Endodermal cell (in vitro differentiated cells): ENCODE data around the gene P3H1. TPM values are rescaled to one million over a fixed set of nuclear protein-coding genes. Genes with fewer than 3 reads are reported as not detected.

Source experiments
- DNase-seq: peaks from one replicate; pipeline ENCODE4 v3.0.0-alpha.2; 2017
- H3K27ac ChIP-seq: 2 replicates; pipeline ENCODE4 v1.5.1; 2013; ENCODE audit warnings: mild to moderate bottlenecking, low read depth, low read length, moderate library complexity
- H3K27me3 ChIP-seq: 2 replicates; pipeline ENCODE4 v1.6.1; 2013; ENCODE audit warnings: mild to moderate bottlenecking, low read length, moderate library complexity; ENCODE audit not compliant: insufficient read depth, control insufficient read depth, poor library complexity, severe bottlenecking
- H3K36me3 ChIP-seq: 2 replicates; pipeline ENCODE4 v1.7.0; 2013; ENCODE audit warnings: mild to moderate bottlenecking, low read length, moderate library complexity; ENCODE audit not compliant: control insufficient read depth, insufficient read depth
- H3K4me1 ChIP-seq: one replicate; pipeline ENCODE4 v1.7.0; 2013; ENCODE audit warnings: low read length; ENCODE audit not compliant: control insufficient read depth, insufficient read depth
- H3K4me3 ChIP-seq: 2 replicates; pipeline ENCODE4 v1.5.1; 2013; ENCODE audit warnings: mild to moderate bottlenecking, low read length, moderate library complexity
- H3K9ac ChIP-seq: 2 replicates; pipeline ENCODE4 v1.6.1; 2013; ENCODE audit warnings: mild to moderate bottlenecking, low read length, moderate library complexity; ENCODE audit not compliant: poor library complexity, severe bottlenecking; ENCODE audit errors: extremely low read depth
- H3K9me3 ChIP-seq: 2 replicates; pipeline ENCODE4 v1.6.1; 2013; ENCODE audit warnings: mild to moderate bottlenecking, low read length, moderate library complexity; ENCODE audit not compliant: control insufficient read depth
- H3K27ac Mint-ChIP-seq: 2 replicates; pipeline ENCODE4 v1.8.0; 2020; ENCODE audit warnings: mixed read lengths
- H3K27me3 Mint-ChIP-seq: 2 replicates; pipeline ENCODE4 v1.8.0; 2021; ENCODE audit warnings: mild to moderate bottlenecking, mixed read lengths; ENCODE audit not compliant: insufficient read depth
- H3K36me3 Mint-ChIP-seq: 2 replicates; pipeline ENCODE4 v1.8.0; 2020; ENCODE audit warnings: low read depth, mixed read lengths
- H3K4me1 Mint-ChIP-seq: 2 replicates; pipeline ENCODE4 v1.8.0; 2020; ENCODE audit warnings: mixed read lengths
- H3K4me3 Mint-ChIP-seq: 2 replicates; pipeline ENCODE4 v1.8.0; 2020; ENCODE audit warnings: mild to moderate bottlenecking, moderate library complexity, mixed read lengths
- H3K9me3 Mint-ChIP-seq: 2 replicates; pipeline ENCODE4 v1.8.0; 2020; ENCODE audit warnings: mild to moderate bottlenecking, mixed read lengths
- CTCF ChIP-seq: fragments of 200-600 bp; sonication (generic); conservative IDR thresholded peaks from 2 replicates; pipeline ENCODE4 v1.5.0; 2021; ENCODE audit warnings: antibody characterized with exemption, mild to moderate bottlenecking
- WGBS, 2 experiments: methylation state at CpG; one replicate each; pipeline versions ENCODE4 v1.1.5 to v1.1.7; 2013; ENCODE audit warnings: missing lambda C conversion rate in 2 of 2, mixed read lengths in 1 of 2; ENCODE audit not compliant: insufficient coverage in 1 of 2, insufficient read length in 1 of 2; 5-methylcytosine and 5-hydroxymethylcytosine counted together
- total RNA-seq, 2 donors: library from RNA; stranded (reverse); fragmentation: NEBNext Ultra II Directional in 1 of 2; extraction: Animal tissue kit (Norgen Biotek cat#: 25700) in 1 of 2; gene quantifications; 2 replicates in 1 of 2; 3 replicates in 1 of 2; pipeline ENCODE4 v1.2.1, GENCODE V29; 2021

P3H1 gene
- total RNA-seq, 2 donors from 2014 or later: 51.7 to 68.3 TPM

- 90 to 92% methylated on average over 6 to 10 of the region's 10 CpGs for WGBS, 2 experiments
- no peaks in the 10 kb centered on the region for H3K36me3 ChIP-seq
- no peak for TF ChIP-seq CTCF
- Mint-ChIP-seq H3K27me3 (no peaks in the 10 kb centered on the region), H3K4me1 (peaks cover 19% of the 10 kb centered on the region), H3K36me3 (peaks cover 6% of the 10 kb centered on the region), H3K27ac (peak overlapping the region; percentile 52), H3K9me3 (no peaks in the 10 kb centered on the region), H3K4me3 (no peak overlapping the region)
- H3K4me3 ChIP-seq: no peak overlapping the region
- no peak overlapping the region for H3K9ac ChIP-seq
- DNase-seq: peak; percentile 37
- H3K27me3 ChIP-seq: no peaks in the 10 kb centered on the region
- H3K9me3 ChIP-seq: no peaks in the 10 kb centered on the region
- no peak overlapping the region for H3K27ac ChIP-seq
- H3K4me1 ChIP-seq: no peaks in the 10 kb centered on the region
These were observed 34.6 kb downstream of the P3H1 start for GRCh38 chr1:42732126-42732680.

GRCh38 chr1:42731585-42731984 lies 35.2 kb downstream of the P3H1 start:
- Histone ChIP-seq H3K36me3 (no peaks in the 10 kb centered on the region), H3K4me1 (no peaks in the 10 kb centered on the region), H3K9ac (no peak overlapping the region), H3K27ac (no peak overlapping the region), H3K9me3 (no peaks in the 10 kb centered on the region), H3K27me3 (no peaks in the 10 kb centered on the region), H3K4me3 (no peak overlapping the region)
- Mint-ChIP-seq H3K27ac (peak overlapping the region; percentile 52), H3K4me1 (peaks cover 19% of the 10 kb centered on the region), H3K36me3 (peaks cover 6% of the 10 kb centered on the region), H3K9me3 (no peaks in the 10 kb centered on the region), H3K4me3 (no peak overlapping the region), H3K27me3 (no peaks in the 10 kb centered on the region)
- WGBS, 2 experiments: 88 to 92% methylated on average over 2 to 3 of the region's 3 CpGs
- TF ChIP-seq CTCF: no peak
- no peak for DNase-seq

- Mint-ChIP-seq H3K9me3 (no peaks in the 10 kb centered on the region), H3K36me3 (peaks cover 4% of the 10 kb centered on the region), H3K4me3 (no peak overlapping the region), H3K27me3 (no peaks in the 10 kb centered on the region), H3K4me1 (peaks cover 19% of the 10 kb centered on the region), H3K27ac (peak overlapping the region; percentile 41)
- H3K4me3 ChIP-seq: no peak overlapping the region
- no peak overlapping the region for H3K9ac ChIP-seq
- peak; percentile 71 for DNase-seq
- H3K4me1 ChIP-seq: no peaks in the 10 kb centered on the region
- no peaks in the 10 kb centered on the region for H3K36me3 ChIP-seq
- no peak overlapping the region for H3K27ac ChIP-seq
- H3K9me3 ChIP-seq: no peaks in the 10 kb centered on the region
- 70 to 100% methylated on average over 1 to 4 of the region's 4 CpGs for WGBS, 2 experiments
- TF ChIP-seq CTCF: peak; percentile 42
- no peaks in the 10 kb centered on the region for H3K27me3 ChIP-seq
These were observed 35.8 kb downstream of the P3H1 start for GRCh38 chr1:42730988-42731387.
